ENCODE results near the gene UBE2S. TPM values are rescaled to one million over a fixed set of nuclear protein-coding genes. Genes with fewer than 3 reads are reported as not detected.

Gene UBE2S
- total RNA-seq, 1 experiment from 2014 or later: 393 TPM

DNA sequence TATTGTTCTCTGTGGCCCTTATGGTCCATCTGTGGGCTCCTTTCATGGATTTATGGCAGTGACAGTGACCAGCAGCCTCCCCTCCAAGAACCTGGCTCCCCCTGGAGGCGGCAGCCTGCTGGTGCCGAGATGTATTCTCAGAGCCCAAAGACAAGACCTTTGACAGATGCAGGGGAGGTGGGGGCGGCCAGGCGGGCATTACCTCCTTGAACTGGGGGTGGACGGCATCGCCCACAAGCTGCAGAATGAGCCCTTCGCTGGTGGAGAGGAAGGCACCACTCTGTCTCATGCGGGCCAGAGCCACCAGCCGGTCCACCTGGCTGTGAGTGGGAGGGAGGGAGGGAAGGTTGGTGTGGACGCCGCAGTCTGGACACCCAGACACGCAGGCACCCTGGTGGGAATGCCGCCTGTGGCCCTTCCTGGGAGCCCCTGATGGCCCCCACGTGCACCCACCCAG, 47.2 kb upstream of the UBE2S start:
- H3K4me1 ChIP-seq (ENCODE audit: insufficient read depth, low read length): 0 out of 2 replicates have a peak, but pooled peaks cover 4% of the 10 kb centered on the region
- peaks cover 27% of the 10 kb centered on the region for H3K27me3 Mint-ChIP-seq (ENCODE audit: low read depth)
- peaks cover 16 to 18% (median 16%) of the 10 kb centered on the region in 3 experiments; a peak in 6 of 7 replicates for H3K36me3 Mint-ChIP-seq (ENCODE audit: insufficient read depth in 1 of 3, low read depth in 3 of 3)
- H3K79me1 ChIP-seq (ENCODE audit: insufficient read depth, low read depth, low read length, poor library complexity, severe bottlenecking): no peaks in the 10 kb centered on the region
- H3K23ac ChIP-seq (ENCODE audit: insufficient read length, low read depth, low read length): no peak overlapping the region
- no peak overlapping the region for H3K27ac ChIP-seq (ENCODE audit: insufficient read length, low read depth, low read length)
- no peak overlapping the region for H3K9ac ChIP-seq (ENCODE audit: extremely low read depth, insufficient read length, low read length)
- no peak overlapping the region for H3K56ac ChIP-seq (ENCODE audit: insufficient read length, low read depth, low read length)
- H2BK15ac ChIP-seq (ENCODE audit: low read depth, low read length): no peak overlapping the region
- no peak overlapping the region for H4K91ac ChIP-seq (ENCODE audit: insufficient read length, low read depth, low read length)
- TF ChIP-seq, protein P1, sequence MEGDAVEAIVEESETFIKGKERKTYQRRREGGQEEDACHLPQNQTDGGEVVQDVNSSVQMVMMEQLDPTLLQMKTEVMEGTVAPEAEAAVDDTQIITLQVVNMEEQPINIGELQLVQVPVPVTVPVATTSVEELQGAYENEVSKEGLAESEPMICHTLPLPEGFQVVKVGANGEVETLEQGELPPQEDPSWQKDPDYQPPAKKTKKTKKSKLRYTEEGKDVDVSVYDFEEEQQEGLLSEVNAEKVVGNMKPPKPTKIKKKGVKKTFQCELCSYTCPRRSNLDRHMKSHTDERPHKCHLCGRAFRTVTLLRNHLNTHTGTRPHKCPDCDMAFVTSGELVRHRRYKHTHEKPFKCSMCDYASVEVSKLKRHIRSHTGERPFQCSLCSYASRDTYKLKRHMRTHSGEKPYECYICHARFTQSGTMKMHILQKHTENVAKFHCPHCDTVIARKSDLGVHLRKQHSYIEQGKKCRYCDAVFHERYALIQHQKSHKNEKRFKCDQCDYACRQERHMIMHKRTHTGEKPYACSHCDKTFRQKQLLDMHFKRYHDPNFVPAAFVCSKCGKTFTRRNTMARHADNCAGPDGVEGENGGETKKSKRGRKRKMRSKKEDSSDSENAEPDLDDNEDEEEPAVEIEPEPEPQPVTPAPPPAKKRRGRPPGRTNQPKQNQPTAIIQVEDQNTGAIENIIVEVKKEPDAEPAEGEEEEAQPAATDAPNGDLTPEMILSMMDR (conservative IDR thresholded peaks at IDR 0.05): peak; percentile 74
- peak overlapping the region in 1 of 2 experiments; percentile 60; a peak in 1 of 5 replicates for H3K4me3 Mint-ChIP-seq
- no peak overlapping the region for H2BK20ac ChIP-seq (ENCODE audit: low read depth, low read length, poor library complexity, severe bottlenecking)
- H2BK120ac ChIP-seq (ENCODE audit: low read depth, low read length, poor library complexity, severe bottlenecking): no peak overlapping the region
- no peak overlapping the region for H3K4ac ChIP-seq (ENCODE audit: low read depth, low read length)
- peak; percentile 73 for DNase-seq
- H3K23me2 ChIP-seq (ENCODE audit: insufficient read length, low read depth, low read length, poor library complexity, severe bottlenecking): peaks cover 4% of the 10 kb centered on the region
- no peak overlapping the region for H3K4me2 ChIP-seq (ENCODE audit: insufficient read depth, insufficient read length, low read length)
- H3K9me3 ChIP-seq (ENCODE audit: control insufficient read depth, low read depth, low read length): no peaks in the 10 kb centered on the region
- peaks cover 4 to 26% of the 10 kb centered on the region in 2 experiments for H3K4me1 Mint-ChIP-seq
- 0 out of 2 replicates have a peak, but pooled peaks cover 3% of the 10 kb centered on the region for H3K79me2 ChIP-seq (ENCODE audit: insufficient read depth, low read length)
- no peak overlapping the region for H2AK5ac ChIP-seq (ENCODE audit: insufficient read length, low read length)
- H3K18ac ChIP-seq (ENCODE audit: insufficient read length, low read depth, low read length): no peak overlapping the region
- H2BK12ac ChIP-seq (ENCODE audit: insufficient read length, low read depth, low read length): no peak overlapping the region
- no peaks in the 10 kb centered on the region; a peak in 1 of 5 replicates for H3K9me3 Mint-ChIP-seq
- H4K8ac ChIP-seq (replicated peaks; ENCODE audit: insufficient read length, low read depth, low read length): no peak overlapping the region
- no peak overlapping the region for H2AFZ ChIP-seq (ENCODE audit: low read length)
- WGBS (ENCODE audit: extremely low coverage, insufficient read length, low lambda C conversion rate): no CpG with 5 or more reads among the region's 14 CpGs
- no peaks in the 10 kb centered on the region for H4K20me1 ChIP-seq (ENCODE audit: control insufficient read depth, insufficient read depth, insufficient read length)
- H2BK5ac ChIP-seq (ENCODE audit: insufficient read length, low read length): no peak overlapping the region
- H3K27me3 ChIP-seq (ENCODE audit: insufficient read depth, low read length): peaks cover 11% of the 10 kb centered on the region; the same call in 1 of the 2 replicates
- no peak overlapping the region for H3K14ac ChIP-seq (ENCODE audit: insufficient read depth, low read length)
- no peak overlapping the region for H3T11ph ChIP-seq (ENCODE audit: low read length)
- no peak overlapping the region for H4K5ac ChIP-seq (ENCODE audit: insufficient read length, low read depth, low read length)
- no peak overlapping the region for H3K27ac Mint-ChIP-seq
